Stimulated activated CD4-positive, alpha-beta T cell treated with anti-CD3 and anti-CD28 coated beads, Interleukin-15, amount 100 ng/mL, for 1 hour (primary cell): Measurements from ENCODE around the gene HIGD1B.

Experiments
- DNase-seq, 2 donors: peaks; one replicate each; pipeline ENCODE4 v3.0.0-alpha.2; 2020; ENCODE audit warnings: low read depth in 1 of 2, low spot score in 1 of 2

Gene HIGD1B

GRCh38 chr17:44837196-44837595 lies 10.5 kb upstream of the HIGD1B start:
- DNase-seq = no peak

- DNase-seq = no peak
Observed at GRCh38 chr17:44840274-44840673, 7.4 kb upstream of the HIGD1B start.

- no peak for DNase-seq
Observed at GRCh38 chr17:44840936-44841335, 6.7 kb upstream of the HIGD1B start.

DNA sequence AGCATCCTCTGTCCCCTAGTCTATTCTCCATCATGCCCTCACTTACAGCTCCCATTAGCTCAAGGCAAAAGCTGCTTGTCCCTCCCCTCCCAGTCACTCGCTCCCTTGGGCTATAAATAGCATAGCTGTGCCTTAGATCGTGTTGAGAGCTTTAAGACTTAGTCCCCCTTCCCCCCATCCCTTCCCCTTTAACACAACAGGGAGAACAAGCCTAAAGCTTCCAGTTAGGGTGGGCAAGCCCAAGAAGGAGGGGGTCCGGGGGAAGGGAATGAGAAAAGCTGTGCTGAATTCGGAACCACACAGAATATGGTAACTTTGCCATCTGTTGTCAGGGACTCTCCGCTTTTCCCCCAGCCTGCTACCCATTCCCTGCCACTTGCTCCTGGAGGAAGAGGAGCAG lies 4.9 kb upstream of the HIGD1B start:
- no peak for DNase-seq

DNA sequence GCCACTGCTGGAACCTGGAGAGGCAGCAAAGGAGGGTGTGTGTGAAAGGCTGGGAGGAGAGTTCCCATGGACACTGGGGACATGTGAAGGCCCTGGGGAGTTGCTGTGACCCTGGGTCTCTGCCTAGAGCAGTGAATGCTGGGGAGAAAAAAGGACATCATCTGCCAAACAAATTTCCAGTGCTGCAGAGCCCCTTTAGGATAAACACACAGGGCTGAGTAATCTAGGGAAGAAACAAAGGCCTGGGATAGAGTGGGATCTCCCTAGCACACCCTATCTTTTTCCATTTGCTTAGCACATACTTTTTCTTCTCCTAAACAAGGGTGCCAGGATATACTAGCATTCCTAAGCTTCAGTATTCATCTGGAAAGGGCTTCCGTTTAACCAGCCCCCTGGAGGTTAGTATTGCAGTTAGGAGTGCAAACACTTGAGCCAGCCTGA lies 3.3 kb upstream of the HIGD1B start:
- DNase-seq = no peak

- no peak for DNase-seq
Observed at GRCh38 chr17:44846206-44846605, 1.5 kb upstream of the HIGD1B start.

GRCh38 chr17:44848257-44848795 lies 643 bp downstream of the HIGD1B start:
- DNase-seq = no peak

- no peak for DNase-seq
Observed at GRCh38 chr17:44848961-44849489, 1.3 kb downstream of the HIGD1B start.

- DNase-seq = no peak
Observed at GRCh38 chr17:44850025-44850424, 2.3 kb downstream of the HIGD1B start.

DNA sequence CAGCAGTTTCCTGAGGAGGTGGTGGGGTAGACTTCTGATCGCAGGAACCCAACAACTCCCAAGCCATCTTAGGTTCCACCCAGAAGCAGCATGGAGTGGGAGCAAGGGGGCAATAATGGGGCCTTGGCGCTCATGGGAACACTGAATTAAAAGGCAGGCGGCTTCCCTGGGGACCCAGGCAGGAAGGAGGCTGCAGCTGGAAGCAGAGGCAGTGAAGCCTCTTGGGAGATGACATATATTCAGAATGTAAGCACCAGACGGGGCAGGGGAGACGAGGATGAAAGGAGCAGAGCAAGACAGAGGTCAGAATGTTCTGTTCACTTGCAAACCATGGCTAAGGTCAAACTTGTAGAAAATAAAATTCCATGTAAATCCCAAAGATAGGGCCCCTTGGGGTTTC lies 2.9 kb downstream of the HIGD1B start:
- no peak for DNase-seq

- no peak for DNase-seq
Observed at GRCh38 chr17:44854192-44854591, 6.5 kb downstream of the HIGD1B start.

GRCh38 chr17:44859701-44860100 lies 12.0 kb downstream of the HIGD1B start:
- DNase-seq = no peak

GRCh38 chr17:44862278-44862914 lies 14.7 kb downstream of the HIGD1B start:
- no peak for DNase-seq

- no peak for DNase-seq
Observed at GRCh38 chr17:44863061-44863918, 15.6 kb downstream of the HIGD1B start.

DNA sequence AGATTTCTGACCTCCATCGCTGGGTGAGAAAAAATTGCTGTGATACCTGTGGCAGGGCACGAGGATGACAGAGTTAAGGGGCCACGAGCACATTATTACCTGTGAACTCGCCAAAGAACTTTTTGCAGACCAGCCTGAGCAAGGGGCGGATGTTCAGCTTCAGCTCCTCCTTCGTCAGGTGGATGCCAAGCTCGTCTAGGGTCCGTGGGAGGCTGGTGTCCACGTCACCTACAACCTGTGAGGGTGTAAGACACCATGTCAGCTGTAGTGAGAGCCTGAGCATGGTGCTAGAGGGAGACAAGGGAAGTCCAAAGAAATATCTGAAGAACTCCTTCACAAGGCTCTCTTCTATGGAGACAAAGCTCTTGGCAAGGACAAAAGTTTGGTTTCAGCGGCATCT lies 17.1 kb downstream of the HIGD1B start:
- DNase-seq = no peak

GRCh38 chr17:44865231-44865660 lies 17.6 kb downstream of the HIGD1B start:
- DNase-seq = peak; percentile 24 to 28

DNA sequence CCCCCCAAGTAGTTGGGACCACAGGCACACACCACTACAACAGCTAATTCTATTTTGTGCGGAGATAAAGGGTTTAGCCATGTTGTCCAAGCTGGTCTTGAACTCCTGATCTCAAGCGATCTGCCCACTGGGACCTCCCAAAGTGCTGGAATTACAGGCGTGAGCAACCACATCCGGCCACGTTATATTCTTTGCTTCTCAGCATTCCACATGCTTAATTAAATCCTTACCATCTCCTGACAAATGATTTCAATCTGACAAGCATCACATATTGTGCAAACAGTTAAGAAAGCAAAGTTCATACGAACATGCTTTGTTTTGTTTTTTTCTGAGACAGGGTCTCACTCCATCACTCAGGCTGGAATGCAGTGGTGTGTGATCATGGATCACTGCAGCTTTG lies 18.2 kb downstream of the HIGD1B start:
- DNase-seq = no peak

GRCh38 chr17:44867841-44868240 lies 20.2 kb downstream of the HIGD1B start:
- DNase-seq = no peak

- DNase-seq = no peak
Observed at GRCh38 chr17:44871556-44871955, 23.9 kb downstream of the HIGD1B start.

DNA sequence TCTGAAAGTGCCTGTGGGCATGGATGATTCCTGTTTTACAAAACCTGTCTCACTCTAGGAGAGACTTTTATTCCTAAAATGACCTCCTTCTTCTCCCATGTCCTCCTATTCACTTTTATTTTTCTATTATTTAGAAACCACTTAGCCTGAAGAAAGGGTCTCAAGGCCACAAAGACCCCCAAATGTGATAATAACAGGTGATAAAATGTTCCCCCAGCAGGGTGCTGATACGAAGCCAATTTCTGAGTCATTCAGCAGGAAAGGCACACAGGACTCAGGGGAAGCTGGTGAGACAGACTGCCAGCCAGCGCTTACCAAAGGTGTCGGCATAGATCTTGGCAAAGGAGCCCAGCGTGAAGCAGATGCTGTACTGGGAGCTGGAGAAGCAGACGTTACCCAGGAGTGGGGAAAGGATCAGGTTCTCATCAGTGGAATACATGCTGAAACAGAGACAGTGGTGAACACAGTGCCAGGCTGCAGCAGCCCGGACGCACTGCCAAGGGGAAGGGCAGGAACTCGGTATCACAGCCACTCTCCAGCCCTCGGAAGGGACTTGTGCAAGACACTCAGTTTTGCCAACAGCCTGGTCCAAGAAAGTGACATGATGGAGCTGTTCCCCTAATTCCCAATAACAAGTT lies 24.6 kb downstream of the HIGD1B start:
- DNase-seq = no peak

GRCh38 chr17:44875761-44876160 lies 28.1 kb downstream of the HIGD1B start:
- no peak for DNase-seq

GRCh38 chr17:44877121-44877520 lies 29.4 kb downstream of the HIGD1B start:
- no peak for DNase-seq
